Mesothelial cell of epicardium (in vitro differentiated cells): ENCODE results near the gene ARHGAP20. TPM values are rescaled to one million over a fixed set of nuclear protein-coding genes. Genes with fewer than 3 reads are reported as not detected.
A peak's percentile ranks its signal among the peaks of the same experiment; 100 is the strongest.

Experiments
- DNase-seq, 2 experiments: peaks; one replicate each; pipeline ENCODE4 v3.0.0; 2021; ENCODE audit warnings: low spot score in 2 of 2; ENCODE audit not compliant: unreplicated experiment in 2 of 2
- H3K27ac Mint-ChIP-seq: 2 replicates; pipeline ENCODE4 v1.8.0; 2021; ENCODE audit warnings: mixed read lengths
- H3K27me3 Mint-ChIP-seq: 2 replicates; pipeline ENCODE4 v1.8.0; 2021; ENCODE audit warnings: low read depth, mixed read lengths
- H3K36me3 Mint-ChIP-seq: 2 replicates; pipeline ENCODE4 v1.8.0; 2021; ENCODE audit warnings: mixed read lengths
- H3K4me1 Mint-ChIP-seq: 2 replicates; pipeline ENCODE4 v1.8.0; 2021; ENCODE audit warnings: mixed read lengths
- H3K4me3 Mint-ChIP-seq: 2 replicates; pipeline ENCODE4 v1.8.0; 2021; ENCODE audit warnings: mild to moderate bottlenecking, moderate library complexity, mixed read lengths
- H3K9me3 Mint-ChIP-seq: 2 replicates; pipeline ENCODE4 v1.8.0; 2021; ENCODE audit warnings: mixed read lengths
- total RNA-seq: library from RNA; stranded (reverse); gene quantifications from 3 replicates; pipeline ENCODE4 v1.2.1, GENCODE V29; 2021
- TF ChIP-seq, protein P1 (sequence below): fragments of 200-600 bp; sonication (generic); IDR thresholded peaks from one replicate; pipeline ENCODE4 v1.5.0; 2021; ENCODE audit warnings: antibody characterized with exemption; ENCODE audit not compliant: unreplicated experiment

The ARHGAP20 gene
- 8.4 to 9.0 TPM (median 8.9 TPM) in 3 replicates for total RNA-seq

DNA sequence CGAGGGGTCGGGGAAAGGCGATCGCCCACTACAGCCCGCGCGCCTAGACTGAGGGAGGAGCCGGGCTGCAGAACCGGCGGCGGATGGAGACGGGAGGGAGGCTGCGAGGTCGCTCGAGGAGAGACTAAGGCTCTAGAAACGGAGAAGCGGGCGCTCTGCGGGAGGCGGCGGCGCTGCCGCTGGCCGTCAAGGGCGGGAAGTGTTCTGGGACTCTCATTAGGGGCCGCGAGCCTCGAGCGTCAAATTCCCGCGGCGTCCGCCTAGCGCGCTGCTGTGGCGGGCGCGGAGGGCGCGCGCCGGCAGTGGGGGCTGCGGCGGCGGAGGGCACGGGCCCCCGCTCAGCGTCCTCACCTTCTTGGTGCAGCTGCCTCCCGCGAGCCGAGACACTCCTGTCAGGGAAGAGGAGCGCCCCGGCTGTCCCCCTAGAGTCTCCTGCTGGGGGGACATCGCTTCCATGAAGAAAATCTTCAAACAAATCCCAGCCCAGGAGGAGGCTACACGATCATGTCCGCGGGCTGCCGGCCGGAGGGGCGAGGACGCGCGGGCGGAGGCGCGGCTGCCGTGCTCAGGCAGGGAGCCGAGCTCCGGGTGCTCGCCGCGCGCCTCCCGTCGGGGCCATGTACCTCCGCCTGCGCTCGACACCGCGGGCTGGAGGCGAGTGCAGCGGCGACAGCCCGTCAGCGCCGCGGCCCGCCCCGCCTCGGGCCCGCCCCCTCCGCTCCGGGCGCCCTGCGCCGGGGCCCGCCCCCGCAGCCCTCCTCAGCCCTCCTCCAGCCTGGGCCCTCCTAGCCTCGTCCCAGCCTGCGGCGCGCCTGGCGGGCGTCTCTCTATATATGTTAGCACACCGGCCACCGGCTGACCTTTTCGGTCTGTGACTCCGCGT lies at the start of gene ARHGAP20:
TSS of gene ARHGAP20 (minus strand) at position 662 of the 883 bp plus-strand sequence. CDS start at position 456, 206 bp downstream.
- TF ChIP-seq, protein P1, sequence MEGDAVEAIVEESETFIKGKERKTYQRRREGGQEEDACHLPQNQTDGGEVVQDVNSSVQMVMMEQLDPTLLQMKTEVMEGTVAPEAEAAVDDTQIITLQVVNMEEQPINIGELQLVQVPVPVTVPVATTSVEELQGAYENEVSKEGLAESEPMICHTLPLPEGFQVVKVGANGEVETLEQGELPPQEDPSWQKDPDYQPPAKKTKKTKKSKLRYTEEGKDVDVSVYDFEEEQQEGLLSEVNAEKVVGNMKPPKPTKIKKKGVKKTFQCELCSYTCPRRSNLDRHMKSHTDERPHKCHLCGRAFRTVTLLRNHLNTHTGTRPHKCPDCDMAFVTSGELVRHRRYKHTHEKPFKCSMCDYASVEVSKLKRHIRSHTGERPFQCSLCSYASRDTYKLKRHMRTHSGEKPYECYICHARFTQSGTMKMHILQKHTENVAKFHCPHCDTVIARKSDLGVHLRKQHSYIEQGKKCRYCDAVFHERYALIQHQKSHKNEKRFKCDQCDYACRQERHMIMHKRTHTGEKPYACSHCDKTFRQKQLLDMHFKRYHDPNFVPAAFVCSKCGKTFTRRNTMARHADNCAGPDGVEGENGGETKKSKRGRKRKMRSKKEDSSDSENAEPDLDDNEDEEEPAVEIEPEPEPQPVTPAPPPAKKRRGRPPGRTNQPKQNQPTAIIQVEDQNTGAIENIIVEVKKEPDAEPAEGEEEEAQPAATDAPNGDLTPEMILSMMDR = no peak
- Mint-ChIP-seq H3K4me1 (peaks cover 35% of the 10 kb centered on the region), H3K4me3 (peak within 1 kb of the TSS; percentile 80), H3K27ac (peak within 1 kb of the TSS; percentile 41), H3K27me3 (no peaks in the 10 kb centered on the region), H3K36me3 (peaks cover 4% of the 10 kb centered on the region), H3K9me3 (peaks cover 4% of the 10 kb centered on the region)
- peak; percentile 56 to 73 for DNase-seq

DNA sequence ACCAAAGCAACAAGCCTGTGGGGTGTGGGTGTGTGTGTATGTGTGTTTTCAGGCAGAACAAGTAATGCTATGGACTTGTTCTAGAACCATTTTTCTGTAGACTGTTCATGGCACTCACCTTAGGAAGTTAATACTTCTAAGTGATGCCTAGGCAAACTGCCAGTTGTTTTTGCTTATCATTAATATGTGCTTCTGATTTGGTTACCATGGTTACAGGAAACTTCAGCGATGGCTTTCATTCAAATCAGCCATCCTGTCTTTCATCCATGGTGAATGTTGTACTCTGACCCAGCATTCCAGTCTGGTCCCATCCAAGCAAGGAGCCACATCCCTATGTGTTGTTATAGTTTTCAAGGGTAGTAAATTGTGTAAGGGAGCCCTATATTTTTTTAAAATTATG lies 49.8 kb upstream of the ARHGAP20 start:
- H3K9me3 Mint-ChIP-seq = no peaks in the 10 kb centered on the region
- H3K36me3 Mint-ChIP-seq = no peaks in the 10 kb centered on the region
- no peak overlapping the region for H3K27ac Mint-ChIP-seq
- H3K4me1 Mint-ChIP-seq = peaks cover 12% of the 10 kb centered on the region
- no peak for DNase-seq
- H3K27me3 Mint-ChIP-seq = peaks cover 2% of the 10 kb centered on the region
- H3K4me3 Mint-ChIP-seq = no peak overlapping the region
- TF ChIP-seq, protein P1 = no peak

- Mint-ChIP-seq H3K36me3 (no peaks in the 10 kb centered on the region), H3K27ac (no peak overlapping the region), H3K27me3 (no peaks in the 10 kb centered on the region), H3K9me3 (no peaks in the 10 kb centered on the region), H3K4me3 (no peak overlapping the region), H3K4me1 (peaks cover 12% of the 10 kb centered on the region)
- no peak for DNase-seq
- TF ChIP-seq, protein P1 = no peak
Observed at GRCh38 chr11:110761131-110761530, 48.9 kb upstream of the ARHGAP20 start.

GRCh38 chr11:110759972-110760381 lies 47.7 kb upstream of the ARHGAP20 start:
- H3K36me3 Mint-ChIP-seq = no peaks in the 10 kb centered on the region
- peaks cover 12% of the 10 kb centered on the region for H3K4me1 Mint-ChIP-seq
- no peak overlapping the region for H3K4me3 Mint-ChIP-seq
- DNase-seq = no peak
- H3K27me3 Mint-ChIP-seq = no peaks in the 10 kb centered on the region
- H3K27ac Mint-ChIP-seq = peak overlapping the region; percentile 8
- H3K9me3 Mint-ChIP-seq = no peaks in the 10 kb centered on the region
- TF ChIP-seq, protein P1 = no peak

DNA sequence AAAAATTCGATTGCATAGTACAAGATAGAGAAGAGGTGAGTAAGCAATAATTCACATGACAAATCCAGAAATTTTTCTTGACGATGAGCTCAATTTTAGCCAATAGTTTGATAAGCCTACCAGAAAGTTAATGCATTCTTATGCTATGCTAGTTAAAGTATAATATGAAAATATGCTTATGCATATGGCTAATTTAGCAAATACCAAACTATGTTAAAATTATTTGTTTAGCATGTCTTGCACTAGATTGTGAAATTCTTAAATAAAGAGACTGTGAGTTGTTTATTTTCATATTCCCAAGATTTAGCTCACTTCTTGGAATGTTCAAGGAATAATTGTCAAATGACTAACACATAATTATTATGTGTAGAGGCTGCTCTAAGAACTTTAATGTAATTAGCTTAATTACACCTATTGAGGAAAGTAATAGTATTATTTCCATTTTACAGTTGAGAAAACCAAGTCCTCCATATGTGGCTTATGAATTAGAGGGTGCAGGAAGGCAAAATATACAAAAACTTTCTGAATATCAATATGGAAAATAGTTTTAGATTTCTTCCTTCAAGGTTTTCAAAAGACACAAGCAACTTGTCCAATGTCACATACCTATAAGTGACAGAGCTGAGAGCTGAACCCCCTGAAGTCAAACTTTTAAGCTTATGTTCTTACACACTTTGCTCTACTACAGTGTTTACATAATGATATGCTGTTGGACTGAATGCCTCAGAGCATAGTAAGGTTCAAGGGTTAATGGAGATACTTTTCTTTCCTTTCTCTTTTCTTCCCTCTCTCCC lies 45.9 kb upstream of the ARHGAP20 start:
- Mint-ChIP-seq H3K27ac (no peak overlapping the region), H3K36me3 (peaks cover under 1% of the 10 kb centered on the region), H3K9me3 (peaks cover 8% of the 10 kb centered on the region), H3K4me1 (peaks cover 6% of the 10 kb centered on the region), H3K4me3 (no peak overlapping the region), H3K27me3 (no peaks in the 10 kb centered on the region)
- TF ChIP-seq, protein P1 = no peak
- no peak for DNase-seq
